GM10248 (cell line): ENCODE measurements around the gene ISOC1.
A peak's percentile ranks its signal among the peaks of the same experiment; 100 is the strongest.

Experiments
- CTCF ChIA-PET: fragments of 300-600 bp; sonication (Branson Sonifier 250); formaldehyde crosslinking; extraction: SDS; loops from one replicate; lab custom pipeline; 2021; ENCODE audit warnings: antibody characterized with exemption; lab: Yijun Ruan, JAX
- POLR2A ChIA-PET: fragments of 350-650 bp; sonication (Branson Sonifier 250); formaldehyde crosslinking; extraction: SDS; loops from one replicate; lab custom pipeline; 2020; ENCODE audit warnings: antibody characterized with exemption; lab: Yijun Ruan, JAX
- DNase-seq: peaks from one replicate; pipeline ENCODE4 v3.0.0; 2012; ENCODE audit errors: extremely low spot score
- CTCF ChIP-seq: IDR thresholded peaks from 2 replicates; pipeline ENCODE4 v1.5.1; 2012; ENCODE audit warnings: mild to moderate bottlenecking, low read depth; ENCODE audit errors: extremely low read depth, missing control alignments, control extremely low read depth

ISOC1 gene

GRCh38 chr5:129125819-129126218 is 31.3 kb downstream of the ISOC1 start:
- POLR2A ChIA-PET: interaction anchor here (1.4 kb wide), 1 partner anchor 31 kb away, joined by 5 read pairs; the partner anchor contains the start of gene ISOC1
- peak; percentile 25 for DNase-seq
- CTCF ChIA-PET: interaction anchor here (0.9 to 5.6 kb wide), 17 partner anchors 9 to 256 kb away, joined by 3 to 66 read pairs (median 4); partner anchors contain the start of gene ISOC1
- TF ChIP-seq CTCF: no peak

GRCh38 chr5:129133553-129133952 is 39.0 kb downstream of the ISOC1 start:
- ChIA-PET POLR2A (no interaction called here), CTCF (interaction anchor here (1.2 kb wide), 1 partner anchor 10 kb away, joined by 5 read pairs; no protein-coding TSS in a partner anchor)
- no peak for DNase-seq
- no peak for TF ChIP-seq CTCF

- TF ChIP-seq CTCF: peak; percentile 28
- CTCF ChIA-PET: interaction anchor here (1.2 to 2.2 kb wide), 4 partner anchors 11 to 230 kb away, joined by 5 to 16 read pairs (median 6); no protein-coding TSS in a partner anchor
- POLR2A ChIA-PET: no interaction called here
- no peak for DNase-seq
Observed at GRCh38 chr5:129135633-129136032, 41.1 kb downstream of the ISOC1 start.

- ChIA-PET POLR2A (no interaction called here), CTCF (interaction anchor here (0.7 to 1.3 kb wide), 5 partner anchors 8 to 232 kb away, joined by 3 to 8 read pairs (median 3); no protein-coding TSS in a partner anchor)
- no peak for DNase-seq
- TF ChIP-seq CTCF: no peak
Observed at GRCh38 chr5:129137637-129138036, 43.1 kb downstream of the ISOC1 start.

- CTCF ChIA-PET: interaction anchor here (1.1 to 1.6 kb wide), 3 partner anchors 11 to 230 kb away, joined by 3 to 6 read pairs (median 3); no protein-coding TSS in a partner anchor
- no peak for TF ChIP-seq CTCF
Observed at GRCh38 chr5:129141078-129141477, 46.5 kb downstream of the ISOC1 start.

GRCh38 chr5:129141696-129142095 is 47.1 kb downstream of the ISOC1 start:
- TF ChIP-seq CTCF: no peak
- DNase-seq: no peak
- ChIA-PET POLR2A (no interaction called here), CTCF (no interaction called here)

More at GRCh38 chr5:129141078-129141477, 46.5 kb downstream of the ISOC1 start:
- no peak for DNase-seq
- POLR2A ChIA-PET: no interaction called here
